ENCODE results near the gene COMMD3.
A peak's percentile ranks its signal among the peaks of the same experiment; 100 is the strongest.

DNA sequence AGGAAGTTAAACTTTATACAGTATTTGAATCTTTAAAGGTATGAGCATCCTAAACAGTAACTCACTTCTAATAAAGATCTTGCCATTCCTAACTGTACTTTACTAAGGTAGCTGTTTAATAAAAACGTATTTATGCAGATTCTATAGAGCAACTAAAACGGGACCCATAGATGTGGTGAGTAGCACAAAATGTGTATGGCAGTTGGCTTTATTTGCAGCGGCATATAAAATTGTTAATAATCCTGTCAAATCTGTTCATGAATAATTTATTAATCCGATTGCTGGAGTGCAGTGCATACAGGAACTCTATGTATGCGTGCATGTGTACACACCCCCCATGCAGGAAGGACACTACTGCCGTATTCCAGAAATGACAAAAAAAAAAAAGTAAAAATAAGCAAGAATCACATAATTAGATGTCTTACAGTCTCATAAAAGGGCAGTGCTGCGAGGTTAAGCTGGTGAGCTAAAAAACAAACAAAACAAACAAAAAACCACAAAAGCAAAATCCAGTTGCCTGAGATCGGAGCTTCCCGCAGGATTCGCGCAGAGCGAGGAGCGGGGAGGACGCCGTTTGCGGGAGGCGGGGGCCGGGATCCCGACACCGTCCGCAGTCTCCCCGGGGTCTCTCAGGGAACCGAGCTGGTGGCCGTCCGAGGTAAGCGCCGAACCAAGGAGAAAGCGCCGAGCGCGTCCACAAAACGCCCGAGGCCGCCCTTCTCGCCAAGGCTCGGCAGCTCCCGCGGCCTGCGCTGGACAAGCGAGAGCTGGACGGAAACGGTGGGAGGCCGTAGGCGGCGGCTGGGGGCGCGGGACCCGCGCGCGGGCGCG is 518 bp upstream of the COMMD3 start:
- TF ChIP-seq CTCF (IDR thresholded peaks at IDR 0.05) = peak in 1 of 6 experiments; percentile 20
- TF ChIP-seq POLR2A (IDR thresholded peaks at IDR 0.05) = no peak

Data from adrenal gland (tissue), 5 donors.